ENCODE measurements around the gene SLK. TPM values are rescaled to one million over a fixed set of nuclear protein-coding genes. Genes with fewer than 3 reads are reported as not detected.

Gene SLK
- total RNA-seq, 4 donors from 2014 or later: 62.2 to 74.7 (median 68.0) TPM

- H3K27ac ChIP-seq: no peak overlapping the region
- no peak overlapping the region for H3K4me3 ChIP-seq
- H3K9me3 ChIP-seq: no peaks in the 10 kb centered on the region
- DNase-seq (ENCODE audit: low spot score in 2 of 2): no peak
- TF ChIP-seq CTCF (IDR thresholded peaks at IDR 0.05) (no peak), EP300 (IDR thresholded peaks at IDR 0.05) (no peak), POLR2A (IDR thresholded peaks at IDR 0.05) (no peak)
- H3K4me1 ChIP-seq: no peaks in the 10 kb centered on the region
- H3K27me3 ChIP-seq: no peaks in the 10 kb centered on the region
- peaks cover 0 to 84% (median 5%) of the 10 kb centered on the region in 3 donors for H3K36me3 ChIP-seq
- whole genome bisulfite sequencing, 2 donors: 53 to 59% methylated on average over 5 of the region's 5 CpGs
These were observed 58.6 kb downstream of the SLK start for GRCh38 chr10:104025524-104025923.

GRCh38 chr10:104026762-104027161, 59.8 kb downstream of the SLK start:
- WGBS, 2 donors: 68 to 70% methylated on average over 2 of the region's 2 CpGs

GRCh38 chr10:104028146-104028545, 61.2 kb downstream of the SLK start:
- H3K9me3 ChIP-seq: no peaks in the 10 kb centered on the region
- H3K27ac ChIP-seq: no peak overlapping the region
- 72 to 75% methylated on average over 6 of the region's 6 CpGs for WGBS, 2 donors
- H3K36me3 ChIP-seq: peaks cover 0 to 75% (median 0%) of the 10 kb centered on the region in 3 donors
- DNase-seq (ENCODE audit: low spot score in 2 of 2): peak in 1 of 2 donors; percentile 4
- TF ChIP-seq EP300 (IDR thresholded peaks at IDR 0.05) (no peak), CTCF (IDR thresholded peaks at IDR 0.05) (peak in 4 of 5 experiments; percentile 9 to 44 (median 24)), POLR2A (IDR thresholded peaks at IDR 0.05) (no peak)
- H3K4me3 ChIP-seq: no peak overlapping the region
- no peaks in the 10 kb centered on the region for H3K27me3 ChIP-seq
- no peaks in the 10 kb centered on the region for H3K4me1 ChIP-seq

More at GRCh38 chr10:104026762-104027161, 59.8 kb downstream of the SLK start:
- Histone ChIP-seq H3K4me1 (no peaks in the 10 kb centered on the region), H3K36me3 (peaks cover 0 to 78% (median 5%) of the 10 kb centered on the region in 3 donors), H3K27me3 (no peaks in the 10 kb centered on the region), H3K4me3 (no peak overlapping the region), H3K27ac (no peak overlapping the region), H3K9me3 (no peaks in the 10 kb centered on the region)
- TF ChIP-seq POLR2A (IDR thresholded peaks at IDR 0.05): no peak
- no peak for TF ChIP-seq EP300 (IDR thresholded peaks at IDR 0.05)
- TF ChIP-seq CTCF (IDR thresholded peaks at IDR 0.05): no peak
- no peak for DNase-seq (ENCODE audit: low spot score in 2 of 2)

- H3K4me3 ChIP-seq: no peak overlapping the region
- 61 to 64% methylated on average over 4 of the region's 4 CpGs for WGBS, 2 donors
- H3K9me3 ChIP-seq: no peaks in the 10 kb centered on the region
- H3K27ac ChIP-seq: peak overlapping the region in 1 of 4 donors; percentile 1
- H3K4me1 ChIP-seq: no peaks in the 10 kb centered on the region
- DNase-seq (ENCODE audit: low spot score in 2 of 2): no peak
- H3K36me3 ChIP-seq: peaks cover 0 to 74% (median 0%) of the 10 kb centered on the region in 3 donors
- TF ChIP-seq EP300 (IDR thresholded peaks at IDR 0.05) (no peak), POLR2A (IDR thresholded peaks at IDR 0.05) (no peak), CTCF (IDR thresholded peaks at IDR 0.05) (no peak)
- no peaks in the 10 kb centered on the region for H3K27me3 ChIP-seq
These were observed 62.0 kb downstream of the SLK start for GRCh38 chr10:104028823-104029520.

DNA sequence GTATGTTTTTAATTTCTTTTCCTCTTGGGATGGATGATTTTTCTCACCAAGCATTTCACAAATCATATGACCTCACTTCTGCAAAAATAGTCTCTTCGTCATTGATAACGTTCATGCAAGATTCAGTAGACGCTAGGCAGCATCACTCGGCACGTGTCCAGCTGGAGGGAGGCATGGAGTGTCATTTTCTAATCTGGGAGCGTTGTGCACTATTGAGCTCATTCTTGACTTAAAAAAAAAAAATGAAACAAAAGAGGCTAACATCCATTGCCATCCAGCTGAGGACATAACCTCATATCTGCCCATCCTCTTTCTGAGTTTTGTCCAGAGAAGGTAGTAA, 62.6 kb downstream of the SLK start:
- Histone ChIP-seq H3K4me3 (no peak overlapping the region), H3K4me1 (no peaks in the 10 kb centered on the region), H3K36me3 (peaks cover 0 to 69% (median 0%) of the 10 kb centered on the region in 3 donors), H3K27me3 (no peaks in the 10 kb centered on the region), H3K27ac (no peak overlapping the region), H3K9me3 (no peaks in the 10 kb centered on the region)
- TF ChIP-seq EP300 (IDR thresholded peaks at IDR 0.05) (no peak), CTCF (IDR thresholded peaks at IDR 0.05) (no peak), POLR2A (IDR thresholded peaks at IDR 0.05) (no peak)
- 59 to 62% methylated on average over 6 of the region's 6 CpGs for WGBS, 2 donors
- peak in 1 of 2 donors; percentile 3 for DNase-seq (ENCODE audit: low spot score in 2 of 2)

Measured in tibial nerve (tissue), 4 donors.